Activated T-helper 17 cell treated with anti-CD3 and anti-CD28 coated beads, Interleukin-2, amount 50 U/mL, for 72 hours (primary cell): ENCODE results near the gene C2CD5. TPM values are rescaled to one million over a fixed set of nuclear protein-coding genes. Genes with fewer than 3 reads are reported as not detected.
"Not testable (repeated sequence)": the region's sequence is repeated elsewhere in the genome, so short reads cannot be mapped to it uniquely, and the experiment has no call there.

Experiments used
- ATAC-seq: fragments of 150-1000 bp; cut with Tn5 transposase; replicated peaks from 2 replicates; pipeline ENCODE4 v1.10.0; 2021; ENCODE audit warnings: mild to moderate bottlenecking, moderate library complexity
- H3K27ac Mint-ChIP-seq: one replicate; pipeline ENCODE4 v1.8.0; 2022; ENCODE audit warnings: mixed read lengths
- H3K27me3 Mint-ChIP-seq: one replicate; pipeline ENCODE4 v1.8.0; 2022; ENCODE audit warnings: mixed read lengths
- H3K36me3 Mint-ChIP-seq: one replicate; pipeline ENCODE4 v1.8.0; 2022; ENCODE audit warnings: low read depth, mild to moderate bottlenecking, mixed read lengths
- H3K4me1 Mint-ChIP-seq: one replicate; pipeline ENCODE4 v1.8.0; 2022; ENCODE audit warnings: mixed read lengths
- H3K4me3 Mint-ChIP-seq: one replicate; pipeline ENCODE4 v1.8.0; 2022; ENCODE audit warnings: mild to moderate bottlenecking, mixed read lengths
- H3K9me3 Mint-ChIP-seq: one replicate; pipeline ENCODE4 v1.8.0; 2022; ENCODE audit warnings: mixed read lengths
- total RNA-seq, 2 donors: library from RNA; stranded (reverse); gene quantifications; one replicate each; pipeline ENCODE4 v1.2.3, GENCODE V29; 2022

The C2CD5 gene
- total RNA-seq, 2 donors from 2014 or later, result 32.4 to 33.3 TPM

- peak; percentile 31 for ATAC-seq
- Mint-ChIP-seq H3K4me3 (peak overlapping the region; percentile 13), H3K27me3 (no peaks in the 10 kb centered on the region)
Measured at GRCh38 chr12:22477166-22477893, 67.0 kb downstream of the C2CD5 start.

GRCh38 chr12:22476133-22476532 lies 68.2 kb downstream of the C2CD5 start:
- Mint-ChIP-seq H3K27ac (no peak overlapping the region), H3K27me3 (no peaks in the 10 kb centered on the region), H3K4me1 (peaks cover 22% of the 10 kb centered on the region), H3K36me3 (peaks cover 36% of the 10 kb centered on the region), H3K9me3 (no peaks in the 10 kb centered on the region), H3K4me3 (no peak overlapping the region)
- ATAC-seq, result no peak

More at GRCh38 chr12:22477166-22477893, 67.0 kb downstream of the C2CD5 start:
- Mint-ChIP-seq H3K36me3 (peaks cover 48% of the 10 kb centered on the region), H3K27ac (peak overlapping the region; percentile 34), H3K9me3 (no peaks in the 10 kb centered on the region), H3K4me1 (peaks cover 22% of the 10 kb centered on the region)

GRCh38 chr12:22474970-22475720 lies 69.2 kb downstream of the C2CD5 start:
- no peaks in the 10 kb centered on the region for H3K9me3 Mint-ChIP-seq
- ATAC-seq, result no peak
- no peak overlapping the region for H3K4me3 Mint-ChIP-seq
- no peaks in the 10 kb centered on the region for H3K27me3 Mint-ChIP-seq
- peaks cover 19% of the 10 kb centered on the region for H3K4me1 Mint-ChIP-seq
- H3K27ac Mint-ChIP-seq, result no peak overlapping the region
- H3K36me3 Mint-ChIP-seq, result peaks cover 41% of the 10 kb centered on the region

- Mint-ChIP-seq H3K27ac (peak overlapping the region; percentile 0), H3K4me3 (peak overlapping the region; percentile 20), H3K36me3 (peaks cover 49% of the 10 kb centered on the region), H3K27me3 (no peaks in the 10 kb centered on the region), H3K4me1 (peaks cover 17% of the 10 kb centered on the region), H3K9me3 (no peaks in the 10 kb centered on the region)
- ATAC-seq, result no peak
Measured at GRCh38 chr12:22473212-22473611, 71.1 kb downstream of the C2CD5 start.

GRCh38 chr12:22467190-22467589 lies 77.2 kb downstream of the C2CD5 start:
- Mint-ChIP-seq H3K36me3 (peaks cover 40% of the 10 kb centered on the region), H3K9me3 (no peaks in the 10 kb centered on the region), H3K27ac (no peak overlapping the region), H3K4me3 (no peak overlapping the region), H3K4me1 (no peaks in the 10 kb centered on the region), H3K27me3 (no peaks in the 10 kb centered on the region)
- no peak for ATAC-seq

GRCh38 chr12:22463306-22463705 lies 81.0 kb downstream of the C2CD5 start:
- Mint-ChIP-seq H3K4me1 (no peaks in the 10 kb centered on the region), H3K9me3 (no peaks in the 10 kb centered on the region), H3K4me3 (no peak overlapping the region), H3K27me3 (no peaks in the 10 kb centered on the region), H3K36me3 (peaks cover 16% of the 10 kb centered on the region), H3K27ac (no peak overlapping the region)
- no peak for ATAC-seq

GRCh38 chr12:22461786-22462185 lies 82.6 kb downstream of the C2CD5 start:
- Mint-ChIP-seq H3K36me3 (peaks cover 23% of the 10 kb centered on the region), H3K27ac (no peak overlapping the region), H3K4me1 (no peaks in the 10 kb centered on the region), H3K9me3 (no peaks in the 10 kb centered on the region), H3K4me3 (no peak overlapping the region), H3K27me3 (no peaks in the 10 kb centered on the region)
- no peak for ATAC-seq

- Mint-ChIP-seq H3K27ac (no peak overlapping the region), H3K9me3 (no peaks in the 10 kb centered on the region)
Measured at GRCh38 chr12:22459838-22460490, 84.4 kb downstream of the C2CD5 start.

GRCh38 chr12:22458298-22458937 lies 85.9 kb downstream of the C2CD5 start:
- no peak for ATAC-seq
- no peak overlapping the region for H3K27ac Mint-ChIP-seq
- H3K4me3 Mint-ChIP-seq, result no peak overlapping the region
- no peaks in the 10 kb centered on the region for H3K4me1 Mint-ChIP-seq
- H3K36me3 Mint-ChIP-seq, result peaks cover 20% of the 10 kb centered on the region
- H3K27me3 Mint-ChIP-seq, result no peaks in the 10 kb centered on the region
- H3K9me3 Mint-ChIP-seq, result no peaks in the 10 kb centered on the region

More at GRCh38 chr12:22459838-22460490, 84.4 kb downstream of the C2CD5 start:
- H3K36me3 Mint-ChIP-seq, result peaks cover 12% of the 10 kb centered on the region
- H3K27me3 Mint-ChIP-seq, result no peaks in the 10 kb centered on the region
- peak; percentile 61 for ATAC-seq
- no peak overlapping the region for H3K4me3 Mint-ChIP-seq
- no peaks in the 10 kb centered on the region for H3K4me1 Mint-ChIP-seq

- no peak overlapping the region for H3K27ac Mint-ChIP-seq
- H3K27me3 Mint-ChIP-seq, result no peaks in the 10 kb centered on the region
- no peak overlapping the region for H3K4me3 Mint-ChIP-seq
- H3K36me3 Mint-ChIP-seq, result peaks cover 25% of the 10 kb centered on the region
- H3K9me3 Mint-ChIP-seq, result no peaks in the 10 kb centered on the region
- no peaks in the 10 kb centered on the region for H3K4me1 Mint-ChIP-seq
- ATAC-seq, result no peak
Measured at GRCh38 chr12:22457085-22457484, 87.3 kb downstream of the C2CD5 start.

GRCh38 chr12:22453511-22453910 lies 90.8 kb downstream of the C2CD5 start:
- Mint-ChIP-seq H3K27me3 (no peaks in the 10 kb centered on the region), H3K4me3 (no peak overlapping the region), H3K27ac (no peak overlapping the region), H3K36me3 (peaks cover 24% of the 10 kb centered on the region), H3K9me3 (no peaks in the 10 kb centered on the region), H3K4me1 (no peaks in the 10 kb centered on the region)
- ATAC-seq, result no peak

- Mint-ChIP-seq H3K36me3 (peaks cover 7% of the 10 kb centered on the region), H3K4me1 (no peaks in the 10 kb centered on the region), H3K27ac (no peak overlapping the region), H3K4me3 (no peak overlapping the region), H3K27me3 (no peaks in the 10 kb centered on the region), H3K9me3 (no peaks in the 10 kb centered on the region)
- no peak for ATAC-seq
Measured at GRCh38 chr12:22447223-22447622, 97.1 kb downstream of the C2CD5 start.

- H3K4me3 Mint-ChIP-seq, H3K27me3 Mint-ChIP-seq, H3K27ac Mint-ChIP-seq, ATAC-seq, H3K9me3 Mint-ChIP-seq, H3K4me1 Mint-ChIP-seq, H3K36me3 Mint-ChIP-seq: not testable (repeated sequence)
Measured at GRCh38 chr12:22444317-22444665, 100.1 kb downstream of the C2CD5 start.
